PC-3 (cell line): ENCODE measurements around the gene KRTAP29-1. TPM values are rescaled to one million over a fixed set of nuclear protein-coding genes. Genes with fewer than 3 reads are reported as not detected.

ENCODE experiments used
- ATAC-seq: fragments of 200-7000 bp; cut with Tn5 transposase; 2 replicates; pipeline ENCODE4 v1.9.1; 2020; ENCODE audit warnings: mild to moderate bottlenecking, moderate library complexity
- BruUV-seq: library from RNA; stranded (reverse); fragments of 400-500 nt; replicated peaks from 2 replicates; lab custom pipeline; 2021; lab: Mats Ljungman, UMichigan
- CTCF ChIA-PET: fragments of 300-600 bp; sonication (Branson Sonifier 250); formaldehyde crosslinking; loops from one replicate; lab custom pipeline; 2022; ENCODE audit warnings: antibody characterized with exemption; lab: Charles Lee
- POLR2A ChIA-PET: fragments of 300-600 bp; sonication (Branson Sonifier 250); formaldehyde crosslinking; loops from one replicate; lab custom pipeline; 2022; ENCODE audit warnings: antibody characterized with exemption; ENCODE audit not compliant: unreplicated experiment; lab: Charles Lee
- DNase-seq: peaks from one replicate; pipeline ENCODE4 v3.0.0-alpha.2; 2015
- H2AFZ ChIP-seq: fragments of 300-600 bp; sonication (generic); 2 replicates; pipeline ENCODE4 v1.6.0; 2016; ENCODE audit warnings: antibody characterized with exemption, low read length
- H3F3A ChIP-seq: fragments of 300-600 bp; sonication (generic); one replicate; pipeline ENCODE4 v1.6.0; 2017; ENCODE audit warnings: antibody characterized with exemption, low read length, control low read depth, mild to moderate bottlenecking; ENCODE audit not compliant: unreplicated experiment
- H3K27ac ChIP-seq: fragments of 300-600 bp; sonication (generic); 2 replicates; pipeline ENCODE4 v1.5.1; 2016; ENCODE audit warnings: mild to moderate bottlenecking, low read length
- H3K27me3 ChIP-seq: fragments of 300-600 bp; sonication (generic); 2 replicates; pipeline ENCODE4 v1.6.1; 2016; ENCODE audit warnings: low read length, mixed read lengths
- H3K36me3 ChIP-seq: fragments of 300-600 bp; sonication (generic); 2 replicates; pipeline ENCODE4 v1.6.1; 2016; ENCODE audit warnings: low read depth, mixed run types, low read length, mixed read lengths
- H3K4me1 ChIP-seq: fragments of 300-600 bp; sonication (generic); 2 replicates; pipeline ENCODE4 v1.5.1; 2016; ENCODE audit warnings: low read length; ENCODE audit not compliant: insufficient read depth
- H3K4me2 ChIP-seq: fragments of 300-600 bp; sonication (generic); 2 replicates; pipeline ENCODE4 v1.6.0; 2016; ENCODE audit warnings: low read length
- H3K4me3 ChIP-seq: fragments of 300-600 bp; sonication (generic); 2 replicates; pipeline ENCODE4 v1.5.1; 2016; ENCODE audit warnings: mild to moderate bottlenecking, low read length, mixed read lengths
- H3K79me2 ChIP-seq: fragments of 300-600 bp; sonication (generic); 2 replicates; pipeline ENCODE4 v1.6.1; 2017; ENCODE audit warnings: low read length, mixed read lengths
- H3K9ac ChIP-seq: fragments of 300-600 bp; sonication (generic); 2 replicates; pipeline ENCODE4 v1.6.0; 2016; ENCODE audit warnings: mild to moderate bottlenecking, low read length
- H3K9me2 ChIP-seq: fragments of 300-600 bp; sonication (generic); replicated peaks from 2 replicates; pipeline ENCODE4 v1.6.1; 2016; ENCODE audit warnings: mixed run types, low read length, mixed read lengths
- H3K9me3 ChIP-seq: fragments of 300-600 bp; sonication (generic); 2 replicates; pipeline ENCODE4 v1.6.1; 2016; ENCODE audit warnings: low read length, mixed read lengths
- H4K20me1 ChIP-seq: fragments of 300-600 bp; sonication (generic); 2 replicates; pipeline ENCODE4 v1.6.1; 2016; ENCODE audit warnings: low read length, mixed read lengths
- EZH2 ChIP-seq: fragments of 300-600 bp; sonication (generic); IDR thresholded peaks from one replicate; pipeline ENCODE4 v1.6.1; 2017; ENCODE audit warnings: antibody characterized with exemption, mild to moderate bottlenecking, low read length; ENCODE audit not compliant: unreplicated experiment
- EZH2phosphoT487 ChIP-seq: fragments of 300-600 bp; sonication (generic); IDR thresholded peaks from 2 replicates; pipeline ENCODE4 v1.6.1; 2018; ENCODE audit warnings: mild to moderate bottlenecking, antibody characterized with exemption, low read length, borderline replicate concordance
- intact Hi-C: fragments of 100-400 bp; cut with micrococcal nuclease; formaldehyde crosslinking; loops from 2 replicates; pipeline ENCODE4 v1.9.0; 2023
- total RNA-seq: library from RNA; depleted of rRNA; stranded (reverse); fragments of >200 nt; gene quantifications from 2 replicates; pipeline ENCODE4 v1.2.3, GENCODE V29; 2014
- TF ChIP-seq, protein P1 (sequence below): fragments of 300-600 bp; sonication (generic); conservative IDR thresholded peaks from 2 replicates; pipeline ENCODE4 v1.5.1; 2017; ENCODE audit warnings: antibody characterized with exemption, low read depth, mild to moderate bottlenecking, low read length

Gene KRTAP29-1
- total RNA-seq, 1 experiment from 2014 or later, result not detected

DNA sequence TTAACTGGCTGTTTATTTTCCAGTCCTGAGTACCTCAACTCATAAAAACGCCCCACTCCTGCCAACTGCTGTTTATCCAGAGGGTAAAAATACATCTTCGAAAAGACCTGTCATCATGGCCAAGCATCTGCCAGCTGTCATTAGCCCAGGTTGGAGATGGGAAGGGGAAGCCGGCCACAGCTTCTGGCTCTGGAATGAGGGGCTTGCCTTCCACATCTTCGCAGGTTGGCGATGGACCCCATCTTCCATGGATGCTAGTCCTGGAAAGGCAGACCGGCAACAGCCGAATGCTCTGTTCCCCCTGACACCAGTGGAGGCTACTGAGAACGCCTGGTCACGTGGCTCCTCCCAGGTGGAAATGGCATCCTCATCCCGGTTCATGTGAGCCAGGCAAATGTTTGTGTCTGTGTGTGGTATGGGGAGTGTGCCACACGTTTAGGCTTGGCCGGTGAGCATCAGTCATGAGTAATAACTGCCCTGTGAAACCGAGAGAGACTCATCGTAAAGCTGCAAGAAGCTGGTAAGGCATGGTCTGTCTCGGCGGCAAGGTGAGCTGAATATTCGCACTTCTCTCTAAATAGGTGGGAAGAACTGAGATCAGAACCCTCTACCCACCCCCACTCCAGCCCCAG lies 13.3 kb upstream of the KRTAP29-1 start:
- intact Hi-C loops, result no loop called here
- H3K9ac ChIP-seq, result no peak overlapping the region
- H3K27me3 ChIP-seq, result no peaks in the 10 kb centered on the region
- no peak overlapping the region for H3K4me3 ChIP-seq
- no peaks in the 10 kb centered on the region for H3F3A ChIP-seq
- no peaks in the 10 kb centered on the region for H3K9me2 ChIP-seq
- CTCF ChIA-PET, result interaction anchor here (0.5 kb wide), 1 partner anchor 114 kb away, joined by 8 read pairs; no protein-coding TSS in a partner anchor
- H2AFZ ChIP-seq, result no peak overlapping the region
- POLR2A ChIA-PET, result no interaction called here
- H4K20me1 ChIP-seq, result no peaks in the 10 kb centered on the region
- ATAC-seq, result no peak
- no peaks in the 10 kb centered on the region for H3K36me3 ChIP-seq
- BruUV-seq, result no TSS peak
- H3K79me2 ChIP-seq, result no peaks in the 10 kb centered on the region
- DNase-seq, result no peak
- H3K27ac ChIP-seq, result no peak overlapping the region
- no peaks in the 10 kb centered on the region for H3K4me1 ChIP-seq
- TF ChIP-seq, protein P1, sequence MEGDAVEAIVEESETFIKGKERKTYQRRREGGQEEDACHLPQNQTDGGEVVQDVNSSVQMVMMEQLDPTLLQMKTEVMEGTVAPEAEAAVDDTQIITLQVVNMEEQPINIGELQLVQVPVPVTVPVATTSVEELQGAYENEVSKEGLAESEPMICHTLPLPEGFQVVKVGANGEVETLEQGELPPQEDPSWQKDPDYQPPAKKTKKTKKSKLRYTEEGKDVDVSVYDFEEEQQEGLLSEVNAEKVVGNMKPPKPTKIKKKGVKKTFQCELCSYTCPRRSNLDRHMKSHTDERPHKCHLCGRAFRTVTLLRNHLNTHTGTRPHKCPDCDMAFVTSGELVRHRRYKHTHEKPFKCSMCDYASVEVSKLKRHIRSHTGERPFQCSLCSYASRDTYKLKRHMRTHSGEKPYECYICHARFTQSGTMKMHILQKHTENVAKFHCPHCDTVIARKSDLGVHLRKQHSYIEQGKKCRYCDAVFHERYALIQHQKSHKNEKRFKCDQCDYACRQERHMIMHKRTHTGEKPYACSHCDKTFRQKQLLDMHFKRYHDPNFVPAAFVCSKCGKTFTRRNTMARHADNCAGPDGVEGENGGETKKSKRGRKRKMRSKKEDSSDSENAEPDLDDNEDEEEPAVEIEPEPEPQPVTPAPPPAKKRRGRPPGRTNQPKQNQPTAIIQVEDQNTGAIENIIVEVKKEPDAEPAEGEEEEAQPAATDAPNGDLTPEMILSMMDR, result no peak
- no peak overlapping the region for H3K4me2 ChIP-seq
- 0 out of 2 replicates have a peak, but pooled peaks cover 4% of the 10 kb centered on the region for H3K9me3 ChIP-seq

DNA sequence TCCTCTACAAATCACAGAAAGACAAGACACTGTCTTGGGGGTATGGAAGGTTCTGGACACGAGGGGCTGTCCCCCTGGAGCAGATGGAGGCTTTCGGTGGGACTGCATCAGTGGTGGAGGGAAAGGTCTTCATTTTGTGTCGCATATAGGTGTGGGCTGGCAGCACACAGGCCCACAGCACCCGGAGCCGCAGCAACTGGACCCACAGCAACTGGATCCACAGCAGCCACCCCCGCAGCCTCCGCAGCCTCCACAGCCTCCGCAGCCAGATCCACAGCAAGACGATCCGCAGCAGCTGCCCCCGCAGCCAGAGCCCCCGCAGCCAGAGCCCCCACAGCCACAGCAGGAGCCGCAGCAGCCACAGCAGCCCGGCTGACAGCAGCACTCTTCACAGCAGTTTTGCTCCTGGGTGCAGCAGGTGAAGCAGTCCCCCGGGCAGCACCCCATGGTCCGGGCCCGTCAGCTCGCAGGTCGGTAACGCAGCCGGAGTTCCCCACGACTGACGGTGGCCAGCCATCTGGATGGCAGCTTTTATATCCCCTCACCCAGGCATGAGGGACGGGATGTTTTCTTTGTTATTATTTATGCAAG lies 12.6 kb upstream of the KRTAP29-1 start, which contains the start of gene KRTAP17-1:
Gene KRTAP17-1 (minus strand): TSS at position 507 of the 591 bp plus-strand sequence. CDS start 60 bp downstream, at position 447.
- H3K4me1 ChIP-seq, result no peaks in the 10 kb centered on the region
- no peaks in the 10 kb centered on the region for H3F3A ChIP-seq
- H3K9ac ChIP-seq, result no peak within 1 kb of the TSS
- ChIA-PET CTCF (no interaction called here), POLR2A (no interaction called here)
- H3K27ac ChIP-seq, result no peak within 1 kb of the TSS
- no TSS peak for BruUV-seq
- H2AFZ ChIP-seq, result no peak within 1 kb of the TSS
- no peak for ATAC-seq
- TF ChIP-seq EZH2phosphoT487, result no peak
- no peak for TF ChIP-seq EZH2
- TF ChIP-seq, protein P1, result no peak
- intact Hi-C loops, result no loop called here
- H3K4me3 ChIP-seq, result no peak within 1 kb of the TSS
- no peak for DNase-seq
- no peaks in the 10 kb centered on the region for H3K27me3 ChIP-seq
- H3K9me3 ChIP-seq, result 0 out of 2 replicates have a peak, but pooled peaks cover 4% of the 10 kb centered on the region
- H3K9me2 ChIP-seq, result no peaks in the 10 kb centered on the region
- no peaks in the 10 kb centered on the region for H3K36me3 ChIP-seq
- no peaks in the 10 kb centered on the region for H4K20me1 ChIP-seq
- H3K4me2 ChIP-seq, result no peak within 1 kb of the TSS
- no peaks in the 10 kb centered on the region for H3K79me2 ChIP-seq

DNA sequence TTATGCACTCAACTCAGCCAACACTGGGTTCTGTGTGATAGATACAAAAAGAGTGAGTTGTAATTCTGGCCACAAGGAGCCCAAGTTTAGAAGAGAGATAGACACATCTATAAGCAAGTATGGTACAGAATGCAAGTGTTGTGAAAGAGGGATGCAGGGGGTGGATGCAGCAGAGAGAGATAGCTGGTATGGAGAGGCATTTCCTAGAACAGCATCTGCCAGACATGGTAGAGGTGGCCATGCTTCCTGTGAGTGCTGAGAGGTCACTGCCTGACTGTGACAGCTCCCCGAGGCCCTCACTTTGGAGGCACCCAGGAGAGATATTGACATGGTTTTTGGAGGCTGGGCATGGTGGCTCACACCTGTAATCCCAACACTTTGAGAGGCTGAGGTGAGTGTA lies 8.5 kb upstream of the KRTAP29-1 start:
- no peaks in the 10 kb centered on the region for H3K9me2 ChIP-seq
- H3K9ac ChIP-seq, result no peak overlapping the region
- no peak for DNase-seq
- no peaks in the 10 kb centered on the region for H3F3A ChIP-seq
- no peaks in the 10 kb centered on the region for H3K4me1 ChIP-seq
- POLR2A ChIA-PET, result no interaction called here
- CTCF ChIA-PET, result no interaction called here
- no TSS peak for BruUV-seq
- H3K36me3 ChIP-seq, result no peaks in the 10 kb centered on the region
- intact Hi-C loops, result no loop called here
- H3K4me3 ChIP-seq, result no peak overlapping the region
- no peak overlapping the region for H3K27ac ChIP-seq
- H3K79me2 ChIP-seq, result no peaks in the 10 kb centered on the region
- H3K4me2 ChIP-seq, result no peak overlapping the region
- TF ChIP-seq, protein P1, result no peak
- no peak for TF ChIP-seq EZH2
- TF ChIP-seq EZH2phosphoT487, result no peak
- H2AFZ ChIP-seq, result no peak overlapping the region
- H4K20me1 ChIP-seq, result no peaks in the 10 kb centered on the region
- no peaks in the 10 kb centered on the region for H3K27me3 ChIP-seq
- no peaks in the 10 kb centered on the region for H3K9me3 ChIP-seq
- no peak for ATAC-seq
